ENCODE measurements around the gene ZNF844. TPM values are rescaled to one million over a fixed set of nuclear protein-coding genes. Genes with fewer than 3 reads are reported as not detected.

The ZNF844 gene
- total RNA-seq, 1 experiment from 2014 or later = 10.5 TPM

- peaks cover 2% of the 10 kb centered on the region; the same call in 1 of the 2 replicates for H3K27me3 Mint-ChIP-seq (ENCODE audit: low read depth)
- no peak for ATAC-seq
- DNase-seq (ENCODE audit: low spot score) = no peak
- POLR2A ChIA-PET = no interaction called here
- peaks cover 17% of the 10 kb centered on the region for H3K4me1 Mint-ChIP-seq
- CTCF ChIA-PET = interaction anchor here (0.5 to 2.1 kb wide), 9 partner anchors 35 to 356 kb away, joined by 3 to 11 read pairs (median 5); partner anchors contain the start of gene ZNF20
- peaks cover 3% of the 10 kb centered on the region; the same call in 1 of the 2 replicates for H3K36me3 Mint-ChIP-seq
- no peak overlapping the region for H3K4me3 Mint-ChIP-seq
- no peaks in the 10 kb centered on the region for H3K9me3 Mint-ChIP-seq
- TF ChIP-seq NR1H2 (CRISPR knock-in tag; IDR thresholded peaks at IDR 0.05) (no peak), ZNF396 (CRISPR knock-in tag; IDR thresholded peaks at IDR 0.05; ENCODE audit: borderline replicate concordance) (no peak)
- TF ChIP-seq, protein P1, sequence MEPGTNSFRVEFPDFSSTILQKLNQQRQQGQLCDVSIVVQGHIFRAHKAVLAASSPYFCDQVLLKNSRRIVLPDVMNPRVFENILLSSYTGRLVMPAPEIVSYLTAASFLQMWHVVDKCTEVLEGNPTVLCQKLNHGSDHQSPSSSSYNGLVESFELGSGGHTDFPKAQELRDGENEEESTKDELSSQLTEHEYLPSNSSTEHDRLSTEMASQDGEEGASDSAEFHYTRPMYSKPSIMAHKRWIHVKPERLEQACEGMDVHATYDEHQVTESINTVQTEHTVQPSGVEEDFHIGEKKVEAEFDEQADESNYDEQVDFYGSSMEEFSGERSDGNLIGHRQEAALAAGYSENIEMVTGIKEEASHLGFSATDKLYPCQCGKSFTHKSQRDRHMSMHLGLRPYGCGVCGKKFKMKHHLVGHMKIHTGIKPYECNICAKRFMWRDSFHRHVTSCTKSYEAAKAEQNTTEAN (CRISPR knock-in tag; IDR thresholded peaks at IDR 0.05) = no peak
- TF ChIP-seq, protein P2, sequence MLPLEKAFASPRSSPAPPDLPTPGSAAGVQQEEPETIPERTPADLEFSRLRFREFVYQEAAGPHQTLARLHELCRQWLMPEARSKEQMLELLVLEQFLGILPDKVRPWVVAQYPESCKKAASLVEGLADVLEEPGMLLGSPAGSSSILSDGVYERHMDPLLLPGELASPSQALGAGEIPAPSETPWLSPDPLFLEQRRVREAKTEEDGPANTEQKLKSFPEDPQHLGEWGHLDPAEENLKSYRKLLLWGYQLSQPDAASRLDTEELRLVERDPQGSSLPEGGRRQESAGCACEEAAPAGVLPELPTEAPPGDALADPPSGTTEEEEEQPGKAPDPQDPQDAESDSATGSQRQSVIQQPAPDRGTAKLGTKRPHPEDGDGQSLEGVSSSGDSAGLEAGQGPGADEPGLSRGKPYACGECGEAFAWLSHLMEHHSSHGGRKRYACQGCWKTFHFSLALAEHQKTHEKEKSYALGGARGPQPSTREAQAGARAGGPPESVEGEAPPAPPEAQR (CRISPR knock-in tag; IDR thresholded peaks at IDR 0.05) = no peak
- no peak overlapping the region for H3K27ac Mint-ChIP-seq
Measured at GRCh38 chr19:12055784-12056183, 8.7 kb upstream of the ZNF844 start.

DNA sequence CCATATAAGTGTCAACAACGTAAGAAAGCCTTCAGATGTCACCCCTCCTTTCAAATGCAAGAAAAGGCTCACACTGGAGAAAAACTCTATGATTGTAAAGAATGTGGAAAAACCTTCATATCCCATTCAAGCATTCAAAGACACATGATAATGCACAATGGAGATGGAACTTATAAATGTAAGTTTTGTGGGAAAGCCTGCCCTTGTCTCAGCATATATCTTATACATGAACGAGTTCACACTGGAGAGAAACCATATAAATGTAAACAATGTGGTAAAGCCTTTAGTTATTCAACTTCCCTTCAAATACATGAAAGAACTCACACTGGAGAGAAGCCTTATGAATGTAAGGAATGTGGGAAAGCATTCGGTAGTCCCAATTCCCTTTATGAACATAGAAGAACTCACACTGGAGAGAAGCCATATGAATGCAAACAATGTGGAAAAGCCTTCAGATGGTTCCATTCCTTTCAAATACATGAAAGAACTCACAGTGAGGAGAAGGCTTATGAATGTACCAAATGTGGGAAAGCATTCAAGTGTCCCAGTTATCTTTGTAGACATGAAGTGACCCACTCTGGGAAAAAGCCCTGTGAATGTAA is 11.1 kb downstream of the ZNF844 start:
- no peak for DNase-seq (ENCODE audit: low spot score)
- CTCF ChIA-PET = no interaction called here
- TF ChIP-seq AR (CRISPR knock-in tag; IDR thresholded peaks at IDR 0.05) = no peak
- TF ChIP-seq SMAD3 (CRISPR knock-in tag; IDR thresholded peaks at IDR 0.05; ENCODE audit: borderline replicate concordance) = no peak
- TF ChIP-seq, protein P2 (CRISPR knock-in tag; IDR thresholded peaks at IDR 0.05) = no peak
- no peak for TF ChIP-seq ZBTB21 (CRISPR knock-in tag; IDR thresholded peaks at IDR 0.05; ENCODE audit: borderline replicate concordance)
- no peak for TF ChIP-seq NFYB (CRISPR knock-in tag; conservative IDR thresholded peaks at IDR 0.05; ENCODE audit: low read depth)
- no peak for TF ChIP-seq KAT7 (CRISPR knock-in tag; IDR thresholded peaks at IDR 0.05; ENCODE audit: borderline replicate concordance)
- TF ChIP-seq CDX4 (CRISPR knock-in tag; IDR thresholded peaks at IDR 0.05; ENCODE audit: borderline replicate concordance) = no peak
- no peak for TF ChIP-seq MAX (CRISPR knock-in tag; IDR thresholded peaks at IDR 0.05)
- no peak for TF ChIP-seq ZNF317 (CRISPR knock-in tag; IDR thresholded peaks at IDR 0.05; ENCODE audit: borderline replicate concordance, low read depth)
- TF ChIP-seq E2F4 (CRISPR knock-in tag; IDR thresholded peaks at IDR 0.05; ENCODE audit: borderline replicate concordance, low read depth) = no peak
- no peak for TF ChIP-seq CBFB (CRISPR knock-in tag; IDR thresholded peaks at IDR 0.05; ENCODE audit: low read depth)
- TF ChIP-seq ZNF671 (CRISPR knock-in tag; IDR thresholded peaks at IDR 0.05) = no peak
- no peak for TF ChIP-seq CREM (CRISPR knock-in tag; IDR thresholded peaks at IDR 0.05)
- TF ChIP-seq MYBL2 (CRISPR knock-in tag; IDR thresholded peaks at IDR 0.05) = no peak
- no peak for TF ChIP-seq ZNF281 (CRISPR knock-in tag; IDR thresholded peaks at IDR 0.05)
- TF ChIP-seq, protein P3, sequence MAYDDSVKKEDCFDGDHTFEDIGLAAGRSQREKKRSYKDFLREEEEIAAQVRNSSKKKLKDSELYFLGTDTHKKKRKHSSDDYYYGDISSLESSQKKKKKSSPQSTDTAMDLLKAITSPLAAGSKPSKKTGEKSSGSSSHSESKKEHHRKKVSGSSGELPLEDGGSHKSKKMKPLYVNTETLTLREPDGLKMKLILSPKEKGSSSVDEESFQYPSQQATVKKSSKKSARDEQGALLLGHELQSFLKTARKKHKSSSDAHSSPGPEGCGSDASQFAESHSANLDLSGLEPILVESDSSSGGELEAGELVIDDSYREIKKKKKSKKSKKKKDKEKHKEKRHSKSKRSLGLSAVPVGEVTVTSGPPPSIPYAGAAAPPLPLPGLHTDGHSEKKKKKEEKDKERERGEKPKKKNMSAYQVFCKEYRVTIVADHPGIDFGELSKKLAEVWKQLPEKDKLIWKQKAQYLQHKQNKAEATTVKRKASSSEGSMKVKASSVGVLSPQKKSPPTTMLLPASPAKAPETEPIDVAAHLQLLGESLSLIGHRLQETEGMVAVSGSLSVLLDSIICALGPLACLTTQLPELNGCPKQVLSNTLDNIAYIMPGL (CRISPR knock-in tag; IDR thresholded peaks at IDR 0.05) = no peak
- H3K4me3 Mint-ChIP-seq = no peak overlapping the region
- POLR2A ChIA-PET = no interaction called here
- H3K4me1 Mint-ChIP-seq = no peaks in the 10 kb centered on the region
- H3K27ac Mint-ChIP-seq = no peak overlapping the region
- H3K36me3 Mint-ChIP-seq = peaks cover 90% of the 10 kb centered on the region
- ATAC-seq = no peak
- H3K27me3 Mint-ChIP-seq (ENCODE audit: low read depth) = peaks cover 29% of the 10 kb centered on the region
- H3K9me3 Mint-ChIP-seq = peaks cover 70% of the 10 kb centered on the region
